Bronchial smooth muscle cell (primary cell): ENCODE results near the gene PHLPP2. TPM values are rescaled to one million over a fixed set of nuclear protein-coding genes. Genes with fewer than 3 reads are reported as not detected.

Source experiments
- total RNA-seq: library from RNA; depleted of rRNA; stranded (reverse); fragments of >200 nt; gene quantifications from 2 replicates; pipeline ENCODE4 v1.2.1, GENCODE V29; 2014

The PHLPP2 gene, protein sequence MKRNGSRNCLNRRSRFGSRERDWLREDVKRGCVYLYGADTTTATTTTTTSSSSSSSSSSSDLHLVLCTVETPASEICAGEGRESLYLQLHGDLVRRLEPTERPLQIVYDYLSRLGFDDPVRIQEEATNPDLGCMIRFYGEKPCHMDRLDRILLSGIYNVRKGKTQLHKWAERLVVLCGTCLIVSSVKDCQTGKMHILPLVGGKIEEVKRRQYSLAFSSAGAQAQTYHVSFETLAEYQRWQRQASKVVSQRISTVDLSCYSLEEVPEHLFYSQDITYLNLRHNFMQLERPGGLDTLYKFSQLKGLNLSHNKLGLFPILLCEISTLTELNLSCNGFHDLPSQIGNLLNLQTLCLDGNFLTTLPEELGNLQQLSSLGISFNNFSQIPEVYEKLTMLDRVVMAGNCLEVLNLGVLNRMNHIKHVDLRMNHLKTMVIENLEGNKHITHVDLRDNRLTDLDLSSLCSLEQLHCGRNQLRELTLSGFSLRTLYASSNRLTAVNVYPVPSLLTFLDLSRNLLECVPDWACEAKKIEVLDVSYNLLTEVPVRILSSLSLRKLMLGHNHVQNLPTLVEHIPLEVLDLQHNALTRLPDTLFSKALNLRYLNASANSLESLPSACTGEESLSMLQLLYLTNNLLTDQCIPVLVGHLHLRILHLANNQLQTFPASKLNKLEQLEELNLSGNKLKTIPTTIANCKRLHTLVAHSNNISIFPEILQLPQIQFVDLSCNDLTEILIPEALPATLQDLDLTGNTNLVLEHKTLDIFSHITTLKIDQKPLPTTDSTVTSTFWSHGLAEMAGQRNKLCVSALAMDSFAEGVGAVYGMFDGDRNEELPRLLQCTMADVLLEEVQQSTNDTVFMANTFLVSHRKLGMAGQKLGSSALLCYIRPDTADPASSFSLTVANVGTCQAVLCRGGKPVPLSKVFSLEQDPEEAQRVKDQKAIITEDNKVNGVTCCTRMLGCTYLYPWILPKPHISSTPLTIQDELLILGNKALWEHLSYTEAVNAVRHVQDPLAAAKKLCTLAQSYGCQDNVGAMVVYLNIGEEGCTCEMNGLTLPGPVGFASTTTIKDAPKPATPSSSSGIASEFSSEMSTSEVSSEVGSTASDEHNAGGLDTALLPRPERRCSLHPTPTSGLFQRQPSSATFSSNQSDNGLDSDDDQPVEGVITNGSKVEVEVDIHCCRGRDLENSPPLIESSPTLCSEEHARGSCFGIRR (N-terminal part only)
- 4.1 and 5.5 TPM in 2 replicates for total RNA-seq

DNA sequence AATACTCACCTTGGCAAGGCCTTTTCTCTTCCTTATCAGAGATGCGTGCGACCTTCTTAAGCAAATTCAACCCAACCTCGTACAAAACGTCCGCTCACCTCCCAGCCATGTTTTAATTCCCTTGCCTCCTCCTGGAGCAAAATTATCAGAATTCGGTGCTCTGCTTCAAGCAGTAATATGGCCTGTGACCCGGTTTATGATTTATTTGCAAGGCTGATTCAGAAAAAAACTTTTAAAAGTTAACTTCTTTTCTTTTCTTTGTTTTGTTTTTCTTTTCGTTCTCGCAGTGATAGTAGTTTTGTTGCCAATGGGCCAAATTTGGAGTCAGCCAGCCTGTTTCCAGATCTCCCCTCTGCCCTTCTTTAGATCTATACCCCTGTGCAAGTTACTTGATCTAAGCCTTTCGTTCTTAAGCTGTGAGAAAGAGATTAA is at the start of gene PHLPP2:
TSS of gene PHLPP2 (minus strand) at position 382 of the 432 bp plus-strand sequence. CDS start 9,906 bp downstream, outside the sequence.

DNA sequence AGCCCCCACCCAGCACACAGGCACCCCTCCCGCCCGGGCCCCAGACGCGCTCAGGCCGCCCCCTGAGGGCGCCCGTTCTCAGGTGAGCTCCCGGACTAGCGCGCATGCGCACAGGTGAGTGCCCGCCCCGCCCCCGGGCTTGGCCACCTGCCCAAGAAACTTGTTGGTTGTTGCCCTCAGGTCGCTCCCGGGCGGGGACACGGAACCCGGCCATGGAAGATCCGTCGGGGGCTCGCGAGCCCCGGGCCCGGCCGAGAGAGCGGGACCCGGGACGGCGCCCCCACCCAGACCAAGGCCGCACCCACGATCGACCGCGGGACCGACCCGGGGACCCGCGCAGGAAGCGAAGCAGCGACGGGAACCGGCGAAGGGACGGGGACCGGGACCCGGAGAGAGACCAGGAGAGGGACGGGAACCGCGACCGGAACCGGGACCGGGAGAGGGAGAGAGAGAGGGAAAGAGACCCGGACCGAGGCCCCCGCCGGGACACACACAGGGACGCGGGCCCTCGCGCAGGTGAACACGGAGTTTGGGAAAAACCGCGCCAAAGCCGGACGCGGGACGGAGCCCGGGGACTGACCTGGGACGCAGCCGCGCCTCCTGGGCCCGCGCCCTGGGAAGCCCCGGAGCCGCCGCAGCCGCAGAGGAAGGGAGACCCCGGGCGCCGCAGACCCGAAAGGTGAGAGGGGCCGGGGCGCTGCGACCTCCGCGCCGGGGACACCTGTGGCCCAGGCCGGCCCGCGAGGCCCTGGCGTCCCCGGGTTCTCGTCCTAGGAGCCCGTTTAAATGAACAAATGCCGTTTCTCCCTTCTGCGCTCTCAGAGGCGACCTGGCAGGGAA is 98.3 kb downstream of the PHLPP2 start, which contains the start of gene MARVELD3:
TSS of gene MARVELD3 (plus strand) at position 167 of the 840 bp plus-strand sequence. CDS start at position 213, 46 bp downstream.

Other genes starting within 250 kb of the PHLPP2 start
- 1.4 and 1.8 TPM in 2 replicates for gene ZNF19, start 235.4 kb downstream of the PHLPP2 start, total RNA-seq
- gene CHST4, start 198.3 kb downstream of the PHLPP2 start, total RNA-seq = not detected in 2 replicates
- not detected in 2 replicates for gene TAT, start 147.6 kb downstream of the PHLPP2 start, total RNA-seq
- not detected in 2 replicates for gene MARVELD3, start 98.5 kb downstream of the PHLPP2 start, total RNA-seq
- gene AP1G1, start 84.1 kb upstream of the PHLPP2 start, total RNA-seq = 34.1 and 42.6 TPM in 2 replicates
- 6.1 and 6.5 TPM in 2 replicates for gene ATXN1L, start 121.3 kb upstream of the PHLPP2 start, total RNA-seq
- gene ZNF821, start 159.5 kb upstream of the PHLPP2 start, total RNA-seq = 5.8 and 8.0 TPM in 2 replicates
- 112 and 124 TPM in 2 replicates for gene IST1, start 170.8 kb upstream of the PHLPP2 start, total RNA-seq